Stimulated activated CD8-positive, alpha-beta memory T cell treated with anti-CD3 and anti-CD28 coated beads, Interleukin-7, amount 100 ng/mL, for 48 hours (primary cell): ENCODE data around the gene MRPS2.
A peak's percentile ranks its signal among the peaks of the same experiment; 100 is the strongest.

Experiments used
- DNase-seq, 2 donors: peaks; one replicate each; pipeline ENCODE4 v3.0.0-alpha.2; 2020; ENCODE audit warnings: low read depth in 1 of 2; ENCODE audit errors: extremely low read depth in 1 of 2

The MRPS2 gene

DNA sequence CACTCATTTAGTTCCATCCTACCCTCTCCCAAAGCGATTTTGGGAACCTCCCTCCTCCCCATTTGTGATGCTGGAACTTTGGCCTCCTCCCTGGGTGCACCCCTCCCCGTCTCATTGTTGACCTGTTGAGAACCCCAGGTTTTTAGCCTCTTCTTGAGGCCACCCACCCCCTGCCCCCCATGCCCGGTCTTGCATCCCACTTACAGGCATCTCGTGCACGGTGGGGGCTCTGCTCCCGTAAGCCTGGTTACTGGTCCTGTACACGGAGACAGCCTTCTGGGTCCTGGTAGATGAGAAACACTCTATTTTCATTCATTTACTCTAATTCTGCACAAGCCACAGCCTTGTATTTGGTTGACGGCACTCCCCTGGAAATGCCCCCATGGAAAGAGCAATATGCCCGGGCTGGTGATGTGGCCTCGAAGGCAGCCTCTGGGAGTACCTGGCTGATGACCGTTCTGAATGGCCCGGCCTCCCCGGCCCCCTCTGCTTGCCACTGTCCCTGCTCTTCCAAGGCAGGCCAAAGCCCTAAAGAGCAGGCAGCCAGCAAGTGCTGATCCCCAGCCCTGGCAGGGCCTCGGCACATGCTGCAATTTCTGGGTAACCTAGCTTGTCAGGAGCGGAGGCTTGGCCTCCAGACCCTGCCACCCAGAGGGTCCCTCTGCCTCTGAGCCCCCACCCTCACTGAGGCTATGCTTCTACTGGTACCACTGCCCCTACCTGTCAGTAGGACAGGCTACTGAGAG lies 1.9 kb upstream of the MRPS2 start:
- DNase-seq, result no peak

DNA sequence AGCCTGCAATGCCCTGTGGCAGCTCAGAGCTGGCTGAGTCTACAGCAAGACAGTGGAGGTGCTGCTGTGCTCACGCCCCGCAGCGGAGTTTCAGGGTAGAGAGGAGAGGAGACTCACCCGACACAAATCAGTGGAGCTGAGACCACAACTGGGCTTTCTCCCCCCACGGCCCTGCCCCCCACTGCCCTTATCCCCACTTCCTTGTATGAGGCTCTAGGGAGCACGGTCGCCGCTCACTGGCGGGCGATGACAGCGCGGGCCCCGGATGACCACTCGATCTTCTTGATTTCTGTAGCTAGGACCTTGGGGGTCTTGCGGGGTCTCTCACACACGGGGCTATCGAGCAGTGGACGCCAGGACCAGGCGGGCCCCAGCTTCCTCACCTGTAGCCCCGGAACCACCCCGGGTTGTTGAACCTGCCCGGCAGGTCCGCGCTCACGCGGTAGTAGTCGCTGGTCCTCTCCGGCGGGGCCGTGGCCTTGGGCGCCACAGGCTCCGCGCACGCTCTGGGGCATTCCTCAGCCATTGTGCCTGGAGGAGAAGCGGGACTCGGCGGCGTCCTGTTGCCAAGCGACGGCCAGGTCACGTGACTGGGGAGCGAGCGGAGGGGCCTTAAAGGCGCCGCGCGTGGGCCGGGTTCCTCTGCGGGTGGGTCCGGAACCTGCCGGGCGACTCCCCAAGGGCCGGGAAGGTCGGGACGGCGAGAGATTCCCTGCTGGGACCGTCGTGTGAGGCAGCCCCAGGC lies 984 bp upstream of the MRPS2 start:
- peak; percentile 72 to 82 for DNase-seq

DNA sequence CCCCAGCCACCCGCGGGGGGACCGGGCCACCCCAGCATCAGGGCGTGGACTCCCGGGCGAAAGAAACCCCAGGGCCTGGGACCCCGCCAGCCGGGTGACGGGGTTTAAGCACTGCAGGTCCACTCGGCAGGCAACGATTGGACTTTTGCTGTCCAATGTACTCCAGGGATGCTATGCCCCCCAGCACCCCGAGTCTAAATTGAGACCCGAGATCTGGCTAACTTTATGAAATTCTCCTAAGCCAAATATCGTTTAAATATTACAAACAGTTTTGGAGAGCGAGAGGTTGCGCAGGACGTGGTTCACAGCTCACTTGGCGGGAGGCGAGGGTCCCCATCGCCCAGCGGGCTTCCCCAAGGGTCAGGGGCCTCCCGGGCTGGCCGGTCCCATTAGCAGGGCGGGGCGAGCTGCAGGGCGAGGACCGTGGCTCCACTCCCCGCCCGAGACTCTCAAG lies 384 bp upstream of the MRPS2 start:
- DNase-seq, result no peak

DNA sequence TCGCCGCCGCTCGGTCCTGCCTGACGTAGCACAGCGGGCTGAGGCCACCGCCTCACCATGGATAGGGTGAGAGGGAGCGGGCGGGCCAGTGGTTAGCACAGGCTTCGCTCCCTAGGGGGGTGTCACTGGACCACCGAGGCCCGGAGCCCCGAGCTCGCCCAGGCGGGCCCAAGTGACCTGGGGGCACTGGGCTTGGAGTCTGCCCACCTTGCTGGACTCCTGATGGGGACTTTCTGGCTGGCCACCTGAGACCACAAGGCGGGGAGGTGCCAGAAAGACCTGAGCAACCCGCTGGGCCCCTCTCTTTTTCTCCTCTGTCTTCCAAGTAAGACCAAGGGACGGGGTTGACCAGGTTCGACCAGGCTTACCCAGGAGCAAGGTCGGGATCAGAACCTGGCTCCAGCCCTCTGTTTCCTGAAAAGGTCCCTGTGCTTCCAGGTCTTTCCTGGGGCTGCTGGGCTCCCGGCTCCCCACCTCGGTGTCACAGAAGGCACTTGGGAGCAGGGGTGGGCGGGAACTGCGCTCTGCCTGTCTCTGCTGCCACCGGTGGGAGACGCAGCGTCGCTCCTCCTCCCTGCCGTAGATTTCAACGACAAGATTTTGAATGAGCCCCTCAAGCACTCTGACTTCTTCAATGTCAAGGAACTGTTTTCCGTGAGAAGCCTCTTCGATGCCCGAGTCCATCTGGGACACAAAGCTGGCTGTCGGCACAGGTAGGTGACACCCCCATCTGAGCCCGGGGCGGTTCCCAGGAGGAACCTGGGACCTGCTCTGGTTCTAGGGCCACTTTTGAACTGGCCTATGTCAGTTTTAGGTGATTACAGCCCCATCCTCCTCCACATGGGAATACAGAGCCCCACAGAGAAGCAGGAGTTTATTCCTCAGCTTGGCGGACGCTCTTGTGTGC lies 1.0 kb downstream of the MRPS2 start:
- peak in 1 of 2 donors; percentile 61 for DNase-seq

DNA sequence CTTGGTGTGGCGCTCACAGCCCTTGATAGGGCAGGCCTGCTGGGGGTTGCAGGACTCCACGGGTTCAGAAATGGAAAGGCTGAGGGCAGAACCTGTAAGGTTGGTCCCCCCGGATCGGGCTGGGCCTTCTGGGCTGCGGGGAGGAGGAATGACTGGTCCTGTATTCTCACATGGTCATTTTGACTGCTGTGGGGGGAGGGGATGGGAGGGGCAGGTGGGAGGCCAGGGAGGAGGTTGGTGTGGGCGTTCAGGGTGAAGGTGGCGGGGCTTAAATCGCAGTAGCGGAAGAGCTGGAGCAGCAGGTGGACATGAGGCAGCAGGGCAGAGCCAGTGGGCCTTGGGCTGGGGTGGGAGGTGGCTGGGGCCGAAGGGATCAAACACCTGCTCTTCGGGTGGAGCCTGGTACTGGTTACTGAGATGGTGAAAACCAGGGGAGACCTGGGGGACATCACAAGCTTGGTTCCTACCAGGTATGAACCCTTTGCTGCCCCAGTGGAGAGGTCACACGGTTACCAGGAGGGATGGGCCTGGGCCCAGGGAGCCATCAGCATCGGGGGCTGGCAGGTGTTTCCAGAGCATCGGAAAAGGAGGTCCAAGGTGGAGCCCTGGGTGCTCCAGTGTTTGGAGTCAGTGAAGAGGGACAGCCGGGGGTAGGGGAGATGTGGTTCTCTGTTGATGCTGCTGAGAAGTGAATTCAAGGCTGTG lies 1.8 kb downstream of the MRPS2 start:
- DNase-seq, result no peak

DNA sequence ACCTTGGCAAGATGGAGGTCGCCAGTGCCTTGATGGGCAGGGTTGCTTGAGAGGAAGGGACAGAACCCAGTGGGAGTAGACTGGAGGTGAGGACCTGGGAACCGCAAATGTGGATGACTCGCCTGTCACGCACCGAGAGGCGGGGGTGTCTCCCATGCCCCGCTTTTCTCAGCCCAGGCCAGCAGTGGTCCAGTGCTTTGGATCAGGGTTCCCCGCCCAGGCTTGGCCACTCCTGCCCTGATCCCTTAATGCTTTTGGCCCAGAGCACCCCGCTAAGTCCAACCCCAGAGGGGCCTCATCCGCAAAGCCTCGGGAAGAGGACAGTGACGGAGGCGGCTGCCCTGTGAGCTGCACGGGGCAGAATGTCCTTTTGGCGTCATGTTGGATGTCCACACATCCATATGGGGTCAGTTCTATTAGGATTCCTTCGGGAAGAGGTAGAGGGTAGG lies 2.4 kb downstream of the MRPS2 start:
- DNase-seq, result no peak

DNA sequence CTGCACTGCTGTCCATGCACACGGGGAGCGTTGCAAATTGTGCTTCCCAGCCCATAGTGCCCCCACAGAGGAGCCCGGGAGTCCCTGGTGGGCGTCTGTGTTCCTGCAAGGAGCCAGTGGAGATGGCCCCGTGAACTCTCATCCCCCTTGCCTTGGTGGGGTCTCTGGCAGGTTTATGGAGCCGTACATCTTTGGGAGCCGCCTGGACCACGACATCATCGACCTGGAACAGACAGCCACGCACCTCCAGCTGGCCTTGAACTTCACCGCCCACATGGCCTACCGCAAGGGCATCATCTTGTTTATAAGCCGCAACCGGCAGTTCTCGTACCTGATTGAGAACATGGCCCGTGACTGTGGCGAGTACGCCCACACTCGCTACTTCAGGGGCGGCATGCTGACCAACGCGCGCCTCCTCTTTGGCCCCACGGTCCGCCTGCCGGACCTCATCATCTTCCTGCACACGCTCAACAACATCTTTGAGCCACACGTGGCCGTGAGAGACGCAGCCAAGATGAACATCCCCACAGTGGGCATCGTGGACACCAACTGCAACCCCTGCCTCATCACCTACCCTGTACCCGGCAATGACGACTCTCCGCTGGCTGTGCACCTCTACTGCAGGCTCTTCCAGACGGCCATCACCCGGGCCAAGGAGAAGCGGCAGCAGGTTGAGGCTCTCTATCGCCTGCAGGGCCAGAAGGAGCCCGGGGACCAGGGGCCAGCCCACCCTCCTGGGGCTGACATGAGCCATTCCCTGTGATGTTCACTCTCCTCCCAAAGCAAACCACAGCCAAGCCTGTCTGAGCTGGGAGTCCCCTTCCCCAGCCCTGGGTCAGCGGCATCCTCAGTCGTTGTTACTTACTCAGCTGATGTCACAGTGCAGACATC lies 3.1 kb downstream of the MRPS2 start:
- no peak for DNase-seq

DNA sequence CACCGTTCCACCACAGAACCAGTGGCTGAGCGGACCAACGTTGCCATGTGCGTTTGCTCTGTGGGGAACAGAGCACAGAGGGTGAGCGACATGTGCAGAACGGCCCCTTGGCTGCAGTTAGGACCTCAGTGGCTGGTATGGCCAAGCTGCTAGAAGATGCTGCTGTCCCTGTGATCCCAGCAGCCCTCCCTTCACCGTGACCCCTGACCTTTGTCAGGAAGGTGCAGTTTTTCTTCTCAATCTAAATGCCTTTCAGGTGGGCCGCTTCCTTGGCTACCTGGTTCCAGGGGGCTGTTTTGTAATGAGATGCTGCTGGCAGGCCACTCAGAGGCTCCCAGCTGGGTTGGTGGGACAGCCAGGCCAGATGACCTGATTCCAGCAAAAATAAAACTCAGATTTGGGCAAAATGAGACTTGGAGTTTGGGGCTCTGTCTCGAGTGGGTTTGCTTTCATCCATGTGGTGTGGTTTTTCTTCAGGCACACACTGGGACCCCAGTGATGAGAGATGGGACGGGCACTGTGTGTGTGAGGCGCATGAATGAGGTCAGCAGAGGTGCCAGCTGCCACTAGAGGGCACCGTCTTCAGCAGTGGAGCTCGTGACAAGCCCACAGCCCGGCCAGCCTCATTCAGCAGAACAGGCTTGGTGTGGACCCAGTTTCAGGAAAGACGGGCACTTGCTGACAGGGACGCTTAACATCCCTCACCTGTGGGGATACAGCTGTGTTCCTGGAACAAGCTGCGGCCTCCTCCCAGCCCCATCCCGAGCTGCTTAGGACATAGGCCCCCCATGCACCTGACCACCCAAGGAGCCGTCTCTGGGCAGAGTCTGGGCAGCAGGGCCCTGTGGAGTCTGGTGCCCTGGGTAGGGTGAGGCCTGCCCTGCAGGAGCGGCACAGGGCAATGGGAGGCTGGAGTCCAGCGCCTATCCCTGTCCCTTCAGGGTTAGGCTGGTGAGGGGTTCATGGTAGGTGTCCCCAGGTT lies 4.1 kb downstream of the MRPS2 start:
- peak in 1 of 2 donors; percentile 29 for DNase-seq

DNA sequence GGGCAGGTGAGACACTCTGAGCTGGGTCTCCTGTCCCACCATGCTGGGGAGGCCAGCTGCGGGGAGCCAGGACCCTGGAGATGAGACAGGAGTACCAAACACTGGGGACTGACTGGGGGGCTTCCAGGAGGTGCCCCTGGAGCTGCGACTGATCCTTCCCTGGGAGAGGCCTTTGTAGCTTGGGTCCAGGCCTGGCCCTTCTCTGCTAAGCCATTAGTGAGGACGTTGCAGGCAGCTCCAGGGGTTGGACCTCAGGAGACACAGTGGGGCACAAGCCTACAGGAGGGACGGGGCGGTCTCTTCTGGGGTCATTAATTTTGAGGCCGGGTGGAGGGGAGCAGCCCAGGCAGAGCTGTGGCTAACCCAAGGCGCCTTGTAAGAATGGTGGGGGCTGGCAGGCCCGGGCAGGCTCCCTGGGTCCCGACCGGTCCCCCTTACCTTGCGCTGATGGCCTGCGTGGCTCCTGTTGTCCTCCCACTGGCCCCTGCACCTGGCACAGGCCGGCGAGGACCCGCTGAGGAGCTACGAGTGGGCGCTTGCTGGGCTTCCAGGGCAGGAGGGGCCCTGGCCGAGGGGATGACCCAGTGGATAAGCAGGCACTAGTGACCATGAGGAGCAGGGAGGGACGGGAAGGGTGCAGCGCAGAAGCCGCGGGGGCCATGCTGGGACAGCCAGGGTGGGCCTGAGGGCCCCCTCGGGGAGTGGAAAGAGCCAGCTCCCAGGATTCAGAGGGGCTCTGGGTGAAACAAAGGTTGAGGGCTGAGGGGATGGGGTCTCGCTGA lies 5.1 kb downstream of the MRPS2 start:
- no peak for DNase-seq

DNA sequence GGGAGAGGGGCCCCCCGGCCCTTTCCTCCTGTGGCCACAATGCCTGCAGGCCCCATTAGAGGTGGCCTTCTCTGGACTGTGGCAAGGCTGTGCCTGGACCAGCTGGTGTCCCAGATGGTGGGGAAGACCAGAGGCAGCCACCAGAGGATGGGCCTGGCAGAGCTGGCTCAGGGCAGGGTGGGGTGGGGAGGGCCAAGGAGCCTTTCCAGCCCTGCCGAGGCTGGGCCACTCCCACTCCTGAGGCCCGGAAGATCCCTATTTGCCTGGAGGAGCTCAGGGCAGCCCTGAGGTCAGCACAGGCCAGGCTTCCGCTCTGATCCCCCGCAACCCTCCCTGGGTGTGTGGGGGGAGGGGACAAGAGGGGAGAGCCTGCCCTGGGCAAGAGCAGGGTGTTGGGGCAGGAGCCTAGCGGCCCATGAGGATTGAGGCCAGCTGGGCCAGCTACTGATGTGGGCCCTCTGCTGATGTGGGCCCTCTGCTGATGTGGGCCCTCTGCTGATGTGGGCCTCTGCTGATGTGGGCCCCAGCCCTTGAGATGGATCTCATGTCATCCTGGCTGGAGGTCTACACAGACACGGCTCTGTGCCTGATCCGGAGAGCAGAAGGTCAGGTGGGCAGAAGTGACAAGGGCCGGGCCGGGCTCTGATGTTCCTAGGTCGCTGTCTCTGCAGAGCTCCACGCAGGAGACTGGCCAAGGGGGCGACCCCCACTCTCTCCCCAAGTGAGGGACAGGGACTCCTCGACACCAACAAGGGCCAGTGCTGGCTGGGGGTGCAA lies 6.0 kb downstream of the MRPS2 start:
- DNase-seq, result no peak

DNA sequence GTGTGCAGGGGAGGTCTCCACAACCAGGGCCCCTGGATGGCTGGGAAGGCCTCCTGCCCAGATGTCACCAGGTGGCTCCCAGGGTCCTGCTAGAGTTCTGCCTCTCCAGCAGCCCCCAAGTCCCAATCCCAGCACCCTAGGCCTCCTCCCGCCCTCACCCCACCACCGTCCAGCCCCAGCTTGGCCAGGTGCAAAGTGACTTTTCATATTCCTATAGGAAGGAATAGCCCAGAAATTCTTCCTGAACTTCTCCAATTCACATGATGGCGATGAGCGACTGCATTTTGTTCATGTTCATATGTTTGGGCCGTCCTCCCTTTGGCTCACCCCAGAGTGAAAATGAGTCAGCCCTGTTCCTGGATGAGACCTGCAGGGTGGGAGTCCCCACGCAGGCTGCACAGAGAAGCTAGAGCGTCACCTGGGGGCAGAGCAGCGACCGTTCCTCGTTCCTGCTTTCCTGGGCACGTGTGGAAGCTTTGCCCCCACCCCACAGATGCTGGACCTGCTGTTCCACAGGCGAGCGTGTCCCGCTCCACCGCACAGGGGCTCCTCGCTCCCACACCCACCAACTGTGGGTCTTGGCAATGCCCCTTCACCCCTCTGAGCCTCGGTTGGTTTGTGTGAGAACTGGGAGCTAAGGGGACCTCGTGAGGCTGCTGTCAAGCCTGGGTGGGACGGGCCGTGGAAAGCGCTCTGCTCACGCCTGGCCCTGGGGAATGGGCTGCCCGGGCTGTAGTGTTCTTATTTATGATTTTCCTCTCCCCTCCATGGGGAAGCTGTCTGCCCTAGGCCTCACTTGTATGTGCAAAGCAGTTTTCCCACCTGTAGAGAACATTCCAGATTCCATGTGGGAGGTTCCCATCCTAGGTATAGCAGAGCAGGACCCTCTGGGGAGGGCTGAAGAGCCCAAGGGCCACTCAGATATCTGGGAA lies 6.9 kb downstream of the MRPS2 start:
- no peak for DNase-seq

DNA sequence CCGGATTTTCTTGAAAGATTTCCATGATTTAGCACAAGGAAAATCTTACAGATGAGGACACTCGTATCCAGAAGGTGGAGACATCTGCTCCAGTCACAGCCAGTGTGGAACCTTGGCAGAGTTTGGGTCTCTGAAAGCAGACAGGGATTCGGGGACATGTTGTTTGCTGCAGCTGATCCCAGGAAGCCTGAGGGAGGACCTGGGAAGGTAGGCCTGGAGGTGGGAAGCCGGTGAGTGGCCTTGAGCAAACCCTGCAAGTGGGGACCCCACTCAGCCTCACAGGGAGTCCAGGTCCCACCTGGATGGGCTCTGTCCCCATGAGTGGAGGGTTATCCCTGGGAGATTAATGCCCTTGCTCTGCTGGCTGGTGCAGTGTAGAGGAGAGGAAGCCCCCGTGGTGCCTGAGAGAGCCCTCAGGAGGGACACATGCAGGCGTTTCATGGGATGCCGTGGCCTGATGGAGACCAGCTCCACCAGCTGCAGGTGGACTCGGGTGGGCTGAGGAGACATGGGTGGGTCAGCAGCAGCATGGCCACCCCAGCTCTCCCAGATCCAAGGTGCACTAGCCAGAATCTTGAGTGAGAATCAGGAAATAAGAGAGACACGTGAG lies 7.8 kb downstream of the MRPS2 start:
- no peak for DNase-seq

DNA sequence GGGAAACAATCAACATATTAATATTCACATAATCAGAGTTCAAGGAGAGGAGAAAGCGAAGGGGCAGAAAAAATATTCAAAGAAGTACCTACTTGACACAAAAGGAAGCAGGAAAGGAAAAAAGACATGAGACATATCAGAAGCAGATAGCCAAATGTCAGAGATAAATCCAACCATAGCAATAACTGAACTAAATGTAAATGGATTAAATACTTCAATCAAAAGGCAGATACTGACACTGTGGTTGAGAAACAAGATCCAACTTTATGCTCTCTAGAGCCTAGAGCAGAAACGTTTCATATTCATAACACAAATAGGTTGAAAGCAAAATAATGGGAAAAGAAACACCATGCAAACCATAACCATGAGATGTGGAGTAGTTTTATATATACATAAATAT lies 9.0 kb downstream of the MRPS2 start:
- no peak for DNase-seq

DNA sequence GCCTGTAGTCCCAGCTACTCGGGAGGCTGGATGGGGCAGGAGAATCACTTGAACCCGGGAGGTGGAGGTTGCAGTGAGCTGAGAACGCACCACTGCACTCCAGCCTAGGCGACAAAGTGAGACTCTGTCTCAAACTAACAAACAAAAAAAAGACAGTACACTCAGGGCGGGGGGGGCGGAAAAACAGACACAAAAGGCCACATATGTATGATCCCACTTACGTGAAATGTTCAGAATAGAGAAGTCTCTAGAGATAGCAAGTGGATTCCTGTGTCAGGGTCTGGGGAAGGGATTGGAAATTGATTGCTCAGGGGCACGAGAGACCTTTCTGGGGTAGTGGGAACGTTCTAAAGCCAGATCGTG lies 11.7 kb downstream of the MRPS2 start:
- DNase-seq, result no peak

DNA sequence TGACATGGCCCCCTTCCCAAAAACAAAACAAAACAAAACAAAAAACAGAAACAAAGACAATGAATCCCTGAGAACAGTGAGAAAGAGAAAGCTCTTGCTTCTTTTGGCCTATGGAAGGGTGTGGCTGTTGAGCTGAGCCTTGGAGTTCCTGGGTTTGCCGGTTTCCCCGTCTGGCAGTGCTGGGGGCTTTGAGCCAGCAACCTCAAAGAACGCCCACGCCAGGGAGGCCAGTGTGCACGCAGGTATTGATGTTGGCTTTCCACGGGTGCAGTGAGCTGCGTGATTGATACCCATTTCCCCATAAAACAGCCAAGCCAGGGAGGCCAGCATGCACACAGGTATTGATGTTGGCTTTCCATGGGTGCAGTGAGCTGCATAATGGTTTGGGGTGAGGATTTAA lies 12.4 kb downstream of the MRPS2 start:
- DNase-seq, result no peak
